GM12865 (cell line): Measurements from ENCODE around the gene MRPL28.
A peak's percentile ranks its signal among the peaks of the same experiment; 100 is the strongest.

Experiments
- DNase-seq: peaks from one replicate; pipeline ENCODE4 v3.0.0; 2010; ENCODE audit warnings: low read depth
- H3K4me3 ChIP-seq: 2 replicates; pipeline ENCODE4 v1.5.1; 2011; ENCODE audit warnings: mild to moderate bottlenecking, low read depth, low read length, control low read depth
- TF ChIP-seq, protein P1 (sequence below): IDR thresholded peaks from 2 replicates; pipeline ENCODE4 v1.5.1; 2011; ENCODE audit warnings: low read length, control low read depth, low read depth, inconsistent platforms; ENCODE audit not compliant: insufficient read depth; ENCODE audit errors: missing control alignments

The MRPL28 gene

DNA sequence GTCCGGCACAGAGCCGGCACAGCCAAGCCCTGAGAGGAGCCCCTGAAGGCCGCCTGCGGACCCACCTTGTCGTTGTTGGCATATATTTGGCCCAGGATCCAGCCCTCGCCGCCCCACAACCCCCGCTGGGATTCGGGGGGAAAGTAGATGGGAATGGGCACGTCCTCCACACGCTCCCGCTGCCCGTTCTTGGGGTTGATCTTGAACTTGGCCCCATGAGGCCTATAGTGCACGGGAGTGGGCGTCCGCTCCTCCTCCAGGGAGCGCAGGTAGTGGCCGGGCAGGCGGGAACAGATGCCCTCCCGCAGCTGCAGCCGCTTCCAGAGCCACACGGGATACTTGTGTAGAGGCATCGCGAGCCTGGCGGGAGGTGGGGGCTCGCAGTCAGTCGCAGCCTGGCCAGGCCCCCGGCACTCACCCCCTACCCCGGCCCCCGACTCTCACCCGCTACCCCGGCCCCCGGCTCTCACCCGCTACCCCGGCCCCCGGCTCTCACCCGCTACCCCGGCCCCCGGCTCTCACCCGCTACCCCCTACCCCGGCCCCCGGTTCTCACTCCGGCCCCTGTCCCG, 387 bp downstream of the MRPL28 start:
- H3K4me3 ChIP-seq = peak overlapping the region; percentile 76
- DNase-seq = no peak
- TF ChIP-seq, protein P1, sequence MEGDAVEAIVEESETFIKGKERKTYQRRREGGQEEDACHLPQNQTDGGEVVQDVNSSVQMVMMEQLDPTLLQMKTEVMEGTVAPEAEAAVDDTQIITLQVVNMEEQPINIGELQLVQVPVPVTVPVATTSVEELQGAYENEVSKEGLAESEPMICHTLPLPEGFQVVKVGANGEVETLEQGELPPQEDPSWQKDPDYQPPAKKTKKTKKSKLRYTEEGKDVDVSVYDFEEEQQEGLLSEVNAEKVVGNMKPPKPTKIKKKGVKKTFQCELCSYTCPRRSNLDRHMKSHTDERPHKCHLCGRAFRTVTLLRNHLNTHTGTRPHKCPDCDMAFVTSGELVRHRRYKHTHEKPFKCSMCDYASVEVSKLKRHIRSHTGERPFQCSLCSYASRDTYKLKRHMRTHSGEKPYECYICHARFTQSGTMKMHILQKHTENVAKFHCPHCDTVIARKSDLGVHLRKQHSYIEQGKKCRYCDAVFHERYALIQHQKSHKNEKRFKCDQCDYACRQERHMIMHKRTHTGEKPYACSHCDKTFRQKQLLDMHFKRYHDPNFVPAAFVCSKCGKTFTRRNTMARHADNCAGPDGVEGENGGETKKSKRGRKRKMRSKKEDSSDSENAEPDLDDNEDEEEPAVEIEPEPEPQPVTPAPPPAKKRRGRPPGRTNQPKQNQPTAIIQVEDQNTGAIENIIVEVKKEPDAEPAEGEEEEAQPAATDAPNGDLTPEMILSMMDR = no peak

DNA sequence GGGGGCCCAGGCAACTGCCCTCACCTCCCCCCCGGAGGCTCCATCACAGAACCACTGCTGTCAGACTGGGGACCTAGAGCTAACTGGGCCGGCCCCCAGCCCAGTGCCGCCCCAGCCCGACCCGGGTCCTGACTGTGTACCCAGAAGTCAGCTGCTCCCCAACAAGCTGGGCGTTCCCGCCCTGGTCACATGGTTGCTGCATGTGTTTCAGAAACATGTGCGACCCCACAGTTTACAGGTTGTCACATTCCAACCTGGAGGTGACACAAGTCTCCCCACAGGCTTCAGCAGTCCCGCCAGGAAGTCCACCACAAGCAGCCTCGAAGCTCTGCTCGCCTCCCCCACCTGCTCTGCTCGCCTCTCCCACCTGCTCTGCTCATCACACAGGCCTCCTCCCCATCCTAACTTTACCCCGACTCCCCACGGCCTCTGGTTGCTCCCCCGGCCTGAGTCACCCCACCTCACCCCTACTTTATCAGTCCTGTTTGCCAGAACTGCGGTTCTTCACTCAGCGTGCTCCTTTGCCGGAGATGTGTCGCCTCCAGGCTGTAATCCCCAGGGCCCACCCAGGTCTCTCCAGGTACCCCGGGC, 968 bp downstream of the MRPL28 start:
- DNase-seq = no peak
- peak overlapping the region; percentile 76 for H3K4me3 ChIP-seq
- TF ChIP-seq, protein P1 = no peak

DNA sequence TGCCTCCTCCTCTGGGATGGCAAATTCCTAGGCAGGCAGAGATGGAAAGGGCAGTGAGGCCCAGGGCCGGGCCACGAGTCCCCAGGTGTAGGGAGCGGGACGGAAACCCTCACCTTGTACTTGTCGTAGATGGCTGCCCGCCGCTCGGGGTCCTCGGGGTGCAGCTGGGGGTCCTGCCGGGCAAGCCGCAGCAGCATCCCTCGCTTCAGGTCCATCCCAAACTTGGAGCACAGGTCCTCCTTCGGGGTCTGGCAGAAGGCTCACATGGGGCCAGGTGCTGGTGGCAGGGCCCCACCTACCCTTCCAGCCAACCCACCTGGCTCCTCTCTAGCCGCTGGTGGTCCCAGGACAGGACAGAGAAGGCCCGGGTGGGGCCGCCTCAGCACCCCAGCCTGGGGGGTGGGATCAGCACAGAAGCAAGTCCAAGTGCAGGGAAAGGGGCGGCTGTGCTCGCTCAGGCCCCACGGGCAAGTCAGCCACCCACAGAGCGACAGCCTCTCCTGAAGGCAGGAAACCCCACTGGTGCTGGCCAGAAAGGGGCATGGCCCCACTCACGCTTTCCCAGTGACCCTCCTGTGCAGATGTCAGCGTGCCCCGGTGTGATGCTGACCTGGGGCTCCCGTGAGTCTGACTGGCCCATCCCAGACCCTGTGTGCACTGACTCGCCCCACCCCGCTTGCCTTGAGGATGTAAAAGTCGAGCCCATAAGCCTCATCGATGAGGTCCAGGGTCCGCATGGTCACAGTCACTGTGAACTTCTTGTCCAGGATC, 1.8 kb downstream of the MRPL28 start:
- TF ChIP-seq, protein P1 = no peak
- H3K4me3 ChIP-seq = no peak overlapping the region
- no peak for DNase-seq

DNA sequence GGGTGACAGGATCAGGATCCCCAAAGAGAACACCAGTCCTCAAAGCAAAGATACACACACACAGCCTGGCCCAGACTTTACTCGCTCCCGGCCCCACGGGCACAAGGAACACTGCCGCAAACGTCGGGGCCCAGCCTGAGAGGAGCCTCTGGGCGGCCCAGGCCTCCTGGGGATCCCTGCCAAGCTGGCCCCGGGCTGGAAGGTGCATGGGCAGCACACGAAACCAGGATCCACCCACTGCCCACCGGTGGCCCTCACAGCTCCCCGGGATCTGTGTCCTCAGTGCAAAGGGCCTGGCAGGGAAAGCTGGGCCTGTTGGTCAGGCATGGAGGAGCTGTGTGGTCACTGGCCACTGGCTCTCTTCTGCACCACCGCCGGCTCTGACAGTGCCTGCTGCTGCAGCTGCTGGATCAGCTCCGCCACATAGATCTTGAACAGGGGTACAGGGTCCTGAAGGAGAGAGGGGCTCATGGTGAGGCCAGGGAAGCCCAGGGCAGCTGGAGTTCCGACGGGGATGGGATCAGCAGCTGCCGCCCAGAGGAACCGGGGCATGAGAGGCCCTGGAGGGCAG, 2.9 kb downstream of the MRPL28 start:
- H3K4me3 ChIP-seq = no peak overlapping the region
- TF ChIP-seq, protein P1 = no peak
- no peak for DNase-seq

DNA sequence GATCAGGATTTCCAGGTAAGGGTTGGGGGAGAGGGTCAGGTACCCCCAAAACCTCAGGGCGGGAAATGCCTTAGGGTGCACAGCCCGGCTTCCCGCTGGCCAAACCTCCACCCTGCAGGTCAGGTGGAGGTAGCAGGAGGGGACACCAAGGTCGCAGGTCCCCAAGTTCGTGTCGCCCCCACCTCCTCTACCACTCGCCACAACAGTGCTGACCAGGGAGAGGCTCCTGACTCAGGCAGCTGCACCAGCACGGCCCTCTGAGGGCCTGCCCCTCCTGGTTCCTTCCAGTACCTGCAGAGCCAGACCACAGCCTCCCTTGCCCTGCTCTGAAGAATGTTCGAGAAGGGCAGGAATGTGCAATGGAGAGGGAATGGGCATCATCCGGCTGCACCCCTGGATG, 3.9 kb downstream of the MRPL28 start:
- DNase-seq = no peak
- TF ChIP-seq, protein P1 = no peak
- no peak overlapping the region for H3K4me3 ChIP-seq

DNA sequence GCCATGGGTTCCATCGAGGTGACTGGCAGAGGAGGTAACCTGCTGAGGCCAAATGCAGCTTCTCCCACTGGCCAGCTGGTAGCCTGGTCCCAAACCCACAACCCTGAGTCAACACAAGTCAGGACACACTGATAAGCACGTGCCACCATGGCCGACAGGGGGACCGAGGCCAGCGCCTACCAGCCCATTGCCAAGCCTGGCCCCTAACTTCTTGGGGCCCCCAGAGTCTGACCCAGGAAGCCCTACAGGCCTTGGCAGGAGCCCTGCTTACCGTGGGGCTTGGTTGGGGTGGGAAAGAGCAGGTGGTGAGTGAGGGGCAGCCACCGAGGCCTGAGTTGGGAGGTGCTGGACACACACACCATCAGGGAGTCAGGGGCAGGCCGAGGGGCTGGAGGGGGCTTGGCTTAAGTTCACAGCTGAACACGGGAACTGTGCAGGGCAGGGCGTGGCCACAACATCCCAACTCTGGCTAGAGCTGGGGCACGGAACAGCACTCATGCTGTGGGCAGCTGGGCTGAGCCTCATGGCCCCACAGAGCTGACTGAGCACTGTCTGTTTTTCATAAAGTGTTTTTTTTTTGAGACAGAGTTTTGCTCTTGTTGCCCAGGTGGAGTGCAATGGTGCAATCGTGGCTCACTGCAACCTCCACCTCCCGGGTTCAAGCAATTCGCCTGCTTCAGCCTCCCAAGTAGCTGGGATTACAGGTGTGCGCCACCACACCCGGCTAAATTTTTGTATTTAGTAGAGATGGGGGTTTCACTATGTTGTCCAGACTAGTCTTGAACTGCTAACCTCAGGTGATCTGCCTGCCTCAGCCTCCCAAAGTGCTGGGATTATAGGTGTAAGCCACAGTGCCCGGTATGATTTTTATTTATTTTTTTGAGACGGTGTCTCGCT, 5.5 kb downstream of the MRPL28 start:
- no peak for DNase-seq
- H3K4me3 ChIP-seq = no peak overlapping the region
- TF ChIP-seq, protein P1 = no peak
